ENCODE data around the gene ZDHHC7.

DNA sequence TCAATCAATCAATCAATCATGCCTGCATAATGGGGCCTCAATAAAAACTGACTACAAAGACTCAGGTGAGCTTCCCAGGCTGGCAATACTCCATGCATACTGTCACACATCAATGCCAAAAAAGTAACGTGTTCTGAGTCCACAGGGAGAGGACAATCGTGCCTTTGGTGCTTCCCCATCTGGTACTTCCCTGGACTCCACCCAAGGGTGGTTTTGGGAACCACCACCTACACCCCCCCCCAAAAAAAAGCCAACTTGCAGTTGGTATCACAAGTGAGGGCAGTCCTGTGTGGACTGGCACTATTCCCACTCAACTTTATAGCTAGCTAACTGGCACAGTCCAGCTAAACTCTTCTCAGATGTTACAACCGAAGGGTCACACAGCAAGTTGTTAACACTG lies 3.1 kb downstream of the ZDHHC7 start:
- TF ChIP-seq, protein P1, sequence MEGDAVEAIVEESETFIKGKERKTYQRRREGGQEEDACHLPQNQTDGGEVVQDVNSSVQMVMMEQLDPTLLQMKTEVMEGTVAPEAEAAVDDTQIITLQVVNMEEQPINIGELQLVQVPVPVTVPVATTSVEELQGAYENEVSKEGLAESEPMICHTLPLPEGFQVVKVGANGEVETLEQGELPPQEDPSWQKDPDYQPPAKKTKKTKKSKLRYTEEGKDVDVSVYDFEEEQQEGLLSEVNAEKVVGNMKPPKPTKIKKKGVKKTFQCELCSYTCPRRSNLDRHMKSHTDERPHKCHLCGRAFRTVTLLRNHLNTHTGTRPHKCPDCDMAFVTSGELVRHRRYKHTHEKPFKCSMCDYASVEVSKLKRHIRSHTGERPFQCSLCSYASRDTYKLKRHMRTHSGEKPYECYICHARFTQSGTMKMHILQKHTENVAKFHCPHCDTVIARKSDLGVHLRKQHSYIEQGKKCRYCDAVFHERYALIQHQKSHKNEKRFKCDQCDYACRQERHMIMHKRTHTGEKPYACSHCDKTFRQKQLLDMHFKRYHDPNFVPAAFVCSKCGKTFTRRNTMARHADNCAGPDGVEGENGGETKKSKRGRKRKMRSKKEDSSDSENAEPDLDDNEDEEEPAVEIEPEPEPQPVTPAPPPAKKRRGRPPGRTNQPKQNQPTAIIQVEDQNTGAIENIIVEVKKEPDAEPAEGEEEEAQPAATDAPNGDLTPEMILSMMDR (IDR thresholded peaks at IDR 0.05), result no peak
- no peak for TF ChIP-seq POLR2A (IDR thresholded peaks at IDR 0.05)
